ENCODE results near the gene HES5.

DNA sequence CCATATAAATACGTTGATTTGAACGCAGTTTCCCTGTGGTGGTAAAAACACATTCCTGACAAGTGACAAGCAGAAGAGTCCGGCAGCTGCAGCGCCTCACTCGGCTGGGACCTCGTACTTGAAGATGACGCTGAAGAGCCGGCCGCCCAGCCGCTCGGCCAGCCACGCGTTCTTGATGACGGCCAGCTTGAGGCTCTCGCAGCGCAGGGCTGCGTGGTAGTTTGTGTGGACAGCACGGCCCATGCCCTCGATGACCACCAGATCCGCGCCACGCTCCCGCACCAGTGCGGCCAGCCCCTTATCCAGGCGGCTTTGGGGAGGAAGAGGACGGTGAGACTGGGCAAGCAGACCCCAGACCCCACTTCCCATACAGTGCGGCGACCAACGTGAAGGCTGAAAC, 21.3 kb downstream of the HES5 start:
- TF ChIP-seq MYC (IDR thresholded peaks at IDR 0.05; ENCODE audit: borderline replicate concordance, low read length) (no peak), CHD2 (IDR thresholded peaks at IDR 0.05; ENCODE audit: low read length, partially characterized antibody) (no peak), RFX5 (IDR thresholded peaks at IDR 0.05) (no peak), POLR2A (IDR thresholded peaks at IDR 0.05; ENCODE audit: low read length) (no peak), SMC3 (IDR thresholded peaks at IDR 0.05) (no peak), HEYL (CRISPR knock-in tag; IDR thresholded peaks at IDR 0.05) (no peak)
- TF ChIP-seq, protein P1, sequence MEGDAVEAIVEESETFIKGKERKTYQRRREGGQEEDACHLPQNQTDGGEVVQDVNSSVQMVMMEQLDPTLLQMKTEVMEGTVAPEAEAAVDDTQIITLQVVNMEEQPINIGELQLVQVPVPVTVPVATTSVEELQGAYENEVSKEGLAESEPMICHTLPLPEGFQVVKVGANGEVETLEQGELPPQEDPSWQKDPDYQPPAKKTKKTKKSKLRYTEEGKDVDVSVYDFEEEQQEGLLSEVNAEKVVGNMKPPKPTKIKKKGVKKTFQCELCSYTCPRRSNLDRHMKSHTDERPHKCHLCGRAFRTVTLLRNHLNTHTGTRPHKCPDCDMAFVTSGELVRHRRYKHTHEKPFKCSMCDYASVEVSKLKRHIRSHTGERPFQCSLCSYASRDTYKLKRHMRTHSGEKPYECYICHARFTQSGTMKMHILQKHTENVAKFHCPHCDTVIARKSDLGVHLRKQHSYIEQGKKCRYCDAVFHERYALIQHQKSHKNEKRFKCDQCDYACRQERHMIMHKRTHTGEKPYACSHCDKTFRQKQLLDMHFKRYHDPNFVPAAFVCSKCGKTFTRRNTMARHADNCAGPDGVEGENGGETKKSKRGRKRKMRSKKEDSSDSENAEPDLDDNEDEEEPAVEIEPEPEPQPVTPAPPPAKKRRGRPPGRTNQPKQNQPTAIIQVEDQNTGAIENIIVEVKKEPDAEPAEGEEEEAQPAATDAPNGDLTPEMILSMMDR (IDR thresholded peaks at IDR 0.05): no peak
- TF ChIP-seq, protein P2, sequence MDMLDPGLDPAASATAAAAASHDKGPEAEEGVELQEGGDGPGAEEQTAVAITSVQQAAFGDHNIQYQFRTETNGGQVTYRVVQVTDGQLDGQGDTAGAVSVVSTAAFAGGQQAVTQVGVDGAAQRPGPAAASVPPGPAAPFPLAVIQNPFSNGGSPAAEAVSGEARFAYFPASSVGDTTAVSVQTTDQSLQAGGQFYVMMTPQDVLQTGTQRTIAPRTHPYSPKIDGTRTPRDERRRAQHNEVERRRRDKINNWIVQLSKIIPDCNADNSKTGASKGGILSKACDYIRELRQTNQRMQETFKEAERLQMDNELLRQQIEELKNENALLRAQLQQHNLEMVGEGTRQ (IDR thresholded peaks at IDR 0.05): no peak
- TF ChIP-seq, protein P3, sequence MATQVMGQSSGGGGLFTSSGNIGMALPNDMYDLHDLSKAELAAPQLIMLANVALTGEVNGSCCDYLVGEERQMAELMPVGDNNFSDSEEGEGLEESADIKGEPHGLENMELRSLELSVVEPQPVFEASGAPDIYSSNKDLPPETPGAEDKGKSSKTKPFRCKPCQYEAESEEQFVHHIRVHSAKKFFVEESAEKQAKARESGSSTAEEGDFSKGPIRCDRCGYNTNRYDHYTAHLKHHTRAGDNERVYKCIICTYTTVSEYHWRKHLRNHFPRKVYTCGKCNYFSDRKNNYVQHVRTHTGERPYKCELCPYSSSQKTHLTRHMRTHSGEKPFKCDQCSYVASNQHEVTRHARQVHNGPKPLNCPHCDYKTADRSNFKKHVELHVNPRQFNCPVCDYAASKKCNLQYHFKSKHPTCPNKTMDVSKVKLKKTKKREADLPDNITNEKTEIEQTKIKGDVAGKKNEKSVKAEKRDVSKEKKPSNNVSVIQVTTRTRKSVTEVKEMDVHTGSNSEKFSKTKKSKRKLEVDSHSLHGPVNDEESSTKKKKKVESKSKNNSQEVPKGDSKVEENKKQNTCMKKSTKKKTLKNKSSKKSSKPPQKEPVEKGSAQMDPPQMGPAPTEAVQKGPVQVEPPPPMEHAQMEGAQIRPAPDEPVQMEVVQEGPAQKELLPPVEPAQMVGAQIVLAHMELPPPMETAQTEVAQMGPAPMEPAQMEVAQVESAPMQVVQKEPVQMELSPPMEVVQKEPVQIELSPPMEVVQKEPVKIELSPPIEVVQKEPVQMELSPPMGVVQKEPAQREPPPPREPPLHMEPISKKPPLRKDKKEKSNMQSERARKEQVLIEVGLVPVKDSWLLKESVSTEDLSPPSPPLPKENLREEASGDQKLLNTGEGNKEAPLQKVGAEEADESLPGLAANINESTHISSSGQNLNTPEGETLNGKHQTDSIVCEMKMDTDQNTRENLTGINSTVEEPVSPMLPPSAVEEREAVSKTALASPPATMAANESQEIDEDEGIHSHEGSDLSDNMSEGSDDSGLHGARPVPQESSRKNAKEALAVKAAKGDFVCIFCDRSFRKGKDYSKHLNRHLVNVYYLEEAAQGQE (IDR thresholded peaks at IDR 0.05): no peak
